HG03066 (cell line): ENCODE data around the gene CFAP119.

Experiments
- ATAC-seq: cut with Tn5 transposase; IDR thresholded peaks from one replicate; pipeline ENCODE4 v1.9.1; 2021; ENCODE audit warnings: low read depth; ENCODE audit not compliant: unreplicated experiment

CFAP119 gene

DNA sequence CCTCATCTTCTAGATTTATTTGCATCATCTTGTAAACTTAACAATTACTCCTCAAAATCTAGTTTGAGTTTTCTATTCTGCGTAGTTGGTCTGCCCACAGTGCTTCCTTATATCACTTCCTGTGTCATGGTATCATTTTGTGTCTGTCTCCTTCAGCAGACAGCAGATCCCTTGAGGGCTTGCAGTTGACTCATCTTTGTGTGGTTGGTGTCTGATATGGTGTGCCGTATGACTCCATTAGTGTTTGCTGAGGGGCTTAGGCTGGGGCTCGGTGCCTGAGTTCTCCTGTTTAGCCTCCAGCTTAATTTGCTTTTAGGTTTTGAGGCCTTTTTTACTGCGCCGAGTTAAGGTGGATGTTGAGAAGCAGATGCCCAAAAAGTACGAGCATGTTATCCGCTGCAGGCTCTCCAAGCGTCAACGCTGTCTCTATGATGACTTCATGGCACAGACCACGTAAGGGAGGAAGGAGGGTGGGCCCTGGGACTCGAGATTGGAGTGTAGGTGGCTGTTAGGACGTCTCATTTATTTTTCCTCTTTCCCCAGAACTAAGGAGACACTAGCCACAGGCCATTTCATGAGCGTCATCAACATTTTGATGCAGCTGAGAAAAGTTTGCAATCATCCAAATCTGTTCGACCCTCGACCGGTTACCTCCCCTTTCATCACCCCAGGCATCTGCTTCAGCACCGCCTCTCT, 46.0 kb downstream of the CFAP119 start:
- no peak for ATAC-seq

DNA sequence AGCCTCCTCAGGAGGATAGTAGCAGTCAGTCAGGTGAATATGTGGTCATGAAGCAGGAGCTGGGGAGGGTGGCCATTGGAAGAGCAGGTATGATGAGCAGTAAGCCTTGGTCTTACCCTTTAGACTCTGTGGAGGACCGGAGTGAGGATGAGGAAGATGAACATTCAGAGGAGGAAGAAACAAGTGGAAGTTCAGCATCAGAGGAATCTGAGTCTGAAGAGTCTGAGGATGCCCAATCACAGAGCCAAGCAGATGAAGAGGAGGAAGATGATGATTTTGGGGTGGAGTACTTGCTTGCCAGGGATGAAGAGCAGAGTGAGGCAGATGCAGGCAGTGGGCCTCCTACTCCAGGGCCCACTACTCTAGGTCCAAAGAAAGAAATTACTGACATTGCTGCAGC, 50.1 kb downstream of the CFAP119 start:
- no peak for ATAC-seq

- no peak for ATAC-seq
Observed at GRCh38 chr16:30710971-30711370, 50.9 kb downstream of the CFAP119 start.
